ENCODE data around the gene MMUT.

GRCh38 chr6:49384904-49385303 lies 78.1 kb downstream of the MMUT start:
- TF ChIP-seq POLR2AphosphoS5 (IDR thresholded peaks at IDR 0.05), result no peak
- no peak for TF ChIP-seq CTCF (IDR thresholded peaks at IDR 0.05)
- TF ChIP-seq POLR2A (IDR thresholded peaks at IDR 0.05), result no peak
